ENCODE data around the gene CPA1.

Gene CPA1

GRCh38 chr7:130425796-130426195 lies 45.5 kb downstream of the CPA1 start:
- no peak for DNase-seq (ENCODE audit: low spot score)

DNA sequence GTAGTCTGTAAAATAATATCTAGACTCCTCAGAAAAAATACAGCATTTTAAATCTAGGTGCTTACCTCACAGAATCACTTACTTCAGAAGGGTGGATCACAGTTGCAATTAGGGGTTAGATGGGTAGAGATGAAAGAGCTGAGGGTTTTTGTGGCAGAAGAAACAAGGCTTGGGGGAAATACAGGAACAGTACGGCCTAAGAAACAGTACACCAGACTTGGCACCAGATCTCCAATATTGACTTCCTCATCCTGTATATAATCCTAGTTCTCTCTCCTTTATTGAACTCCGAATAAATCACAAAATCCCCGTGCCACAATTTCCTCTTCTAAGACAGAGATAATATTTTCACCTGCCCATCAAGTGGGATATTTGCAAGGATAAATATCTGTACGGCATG lies 46.3 kb downstream of the CPA1 start:
- no peak for DNase-seq (ENCODE audit: low spot score)

DNA sequence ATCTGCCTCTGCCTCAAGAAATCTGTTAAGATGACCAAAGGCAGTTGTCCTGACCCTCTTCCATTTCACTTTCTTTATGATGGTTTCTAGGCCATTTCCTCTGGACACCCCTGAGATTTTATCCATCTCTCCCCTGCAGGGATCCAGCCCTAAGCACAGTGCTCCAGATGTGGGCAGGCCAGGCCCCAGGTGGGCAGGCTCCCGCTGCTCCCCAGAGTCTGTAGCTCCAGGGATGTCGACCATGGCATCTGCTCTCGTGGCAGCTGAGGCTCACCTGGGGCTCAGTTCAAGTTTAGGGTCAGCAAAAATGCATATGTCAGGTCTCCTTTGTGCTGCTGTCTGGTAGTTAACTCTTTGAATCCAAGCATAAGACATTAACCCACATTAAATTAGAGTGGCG lies 48.7 kb downstream of the CPA1 start:
- DNase-seq (ENCODE audit: low spot score) = no peak

GRCh38 chr7:130430115-130430514 lies 49.8 kb downstream of the CPA1 start:
- no peak for DNase-seq (ENCODE audit: low spot score)

DNA sequence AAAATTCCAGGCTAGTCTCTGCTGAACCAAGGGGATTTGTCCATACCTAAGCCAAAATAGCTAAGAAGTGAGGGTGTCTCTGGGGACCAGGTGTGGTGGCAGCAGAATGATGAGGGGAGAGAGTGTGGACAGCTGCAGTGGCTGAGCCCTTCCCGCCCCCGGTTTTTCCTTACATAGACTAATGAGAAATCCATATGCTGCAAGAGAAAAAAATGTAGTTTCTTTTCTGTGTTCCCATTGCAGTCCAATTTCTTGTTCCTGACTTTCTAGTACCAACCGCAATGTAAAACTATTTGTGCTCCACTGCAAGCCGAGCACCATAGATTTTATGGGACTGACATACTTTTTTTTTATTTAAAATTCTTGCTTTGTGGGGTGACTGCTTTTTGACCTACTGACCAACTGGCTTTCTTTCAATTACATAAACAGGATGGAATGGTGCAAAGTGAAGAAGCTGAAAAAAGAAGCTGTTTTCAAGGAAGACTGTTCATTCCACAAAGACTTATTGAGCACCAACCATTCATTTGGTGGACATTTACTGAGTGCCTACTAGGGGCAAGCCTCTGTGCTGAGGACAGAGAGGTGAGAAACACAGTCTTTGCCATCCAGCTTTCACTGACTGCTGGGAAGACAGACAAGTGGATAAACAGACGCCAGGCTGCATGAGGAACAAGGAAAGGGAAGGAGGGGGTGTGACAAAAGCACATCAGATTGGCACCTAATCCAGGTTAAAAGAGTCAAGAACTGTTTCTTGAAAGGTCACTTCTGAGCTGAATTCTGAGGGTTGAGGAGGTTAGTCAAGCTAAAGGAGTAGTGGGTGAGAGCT lies 50.8 kb downstream of the CPA1 start:
- no peak for DNase-seq (ENCODE audit: low spot score)

GRCh38 chr7:130432886-130433285 lies 52.6 kb downstream of the CPA1 start:
- no peak for DNase-seq (ENCODE audit: low spot score)

DNA sequence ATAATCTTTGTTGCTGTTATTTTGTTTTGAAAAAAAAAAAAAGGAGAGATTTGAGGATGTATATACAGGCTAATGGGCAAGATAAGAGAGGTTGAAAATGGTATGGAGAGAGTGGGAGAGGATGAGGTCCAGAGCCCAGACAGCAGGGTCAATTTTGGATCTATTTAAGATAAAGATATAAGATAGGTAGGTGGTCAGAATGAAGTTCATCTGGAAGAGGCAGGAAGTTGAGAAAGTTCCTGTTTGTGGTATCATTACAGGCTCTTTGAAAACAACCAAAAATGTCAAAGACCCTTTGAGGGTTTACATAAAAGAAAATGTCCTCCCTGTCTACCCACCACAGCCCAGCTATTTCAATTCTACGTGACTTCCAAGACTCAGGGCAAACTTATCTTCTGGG lies 53.0 kb downstream of the CPA1 start:
- DNase-seq (ENCODE audit: low spot score) = no peak

DNA sequence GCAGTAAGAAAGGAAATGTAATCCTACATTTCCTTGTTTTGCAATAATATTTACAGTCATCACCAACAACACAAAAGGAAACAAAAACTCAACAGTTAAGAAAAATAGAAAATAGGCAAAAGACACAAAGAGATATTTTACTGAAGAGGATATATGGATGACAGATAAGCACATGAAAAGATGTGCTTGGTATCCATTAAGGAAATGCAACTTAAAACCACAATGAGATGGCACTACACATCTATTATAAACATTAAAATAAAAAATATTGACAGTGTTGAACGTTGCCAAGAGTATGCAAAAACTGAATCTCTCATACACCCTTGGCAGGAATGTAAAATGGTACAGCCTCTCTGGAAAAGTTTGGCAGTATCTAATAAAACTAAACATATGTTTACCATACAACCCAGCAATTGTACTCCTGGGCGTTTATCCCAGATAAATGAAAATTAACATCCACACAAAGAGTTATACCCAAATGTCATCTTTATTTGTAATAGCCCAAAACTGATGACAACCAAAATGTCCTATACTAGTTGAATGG lies 55.1 kb downstream of the CPA1 start:
- no peak for DNase-seq (ENCODE audit: low spot score)

- no peak for DNase-seq (ENCODE audit: low spot score)
Observed at GRCh38 chr7:130436253-130436652, 56.0 kb downstream of the CPA1 start.

Data from globus pallidus (tissue), 1 donor.